MCF 10A (cell line): ENCODE data around the gene TCERG1. TPM values are rescaled to one million over a fixed set of nuclear protein-coding genes. Genes with fewer than 3 reads are reported as not detected.
A peak's percentile ranks its signal among the peaks of the same experiment; 100 is the strongest.

ENCODE experiments used
- BruUV-seq: library from RNA; stranded (reverse); fragments of 400-500 nt; replicated peaks from 2 replicates; lab custom pipeline; 2021; lab: Mats Ljungman, UMichigan
- CTCF ChIA-PET: fragments of 300-600 bp; sonication (Branson Sonifier 250); formaldehyde crosslinking; extraction: SDS; loops from one replicate; lab custom pipeline; 2021; ENCODE audit warnings: antibody characterized with exemption, inconsistent platforms; lab: Yijun Ruan, JAX
- POLR2A ChIA-PET: fragments of 300-600, 350-650 bp; sonication (Branson Sonifier 250); formaldehyde crosslinking; extraction: SDS; loops from one replicate; lab custom pipeline; 2020; ENCODE audit warnings: antibody characterized with exemption, inconsistent platforms; lab: Yijun Ruan, JAX
- DNase-seq: peaks from one replicate; pipeline ENCODE4 v3.0.0-alpha.2; 2018; ENCODE audit not compliant: unreplicated experiment
- H3K27ac Mint-ChIP-seq: one replicate; pipeline ENCODE4 v1.8.0; 2022; ENCODE audit warnings: mild to moderate bottlenecking, low read depth, mixed read lengths; ENCODE audit not compliant: unreplicated experiment
- H3K27me3 Mint-ChIP-seq: one replicate; pipeline ENCODE4 v1.8.0; 2022; ENCODE audit warnings: mixed read lengths; ENCODE audit not compliant: insufficient read depth, unreplicated experiment
- H3K36me3 Mint-ChIP-seq: one replicate; pipeline ENCODE4 v1.8.0; 2022; ENCODE audit warnings: mild to moderate bottlenecking, moderate library complexity, mixed read lengths; ENCODE audit not compliant: insufficient read depth, unreplicated experiment
- H3K4me1 Mint-ChIP-seq: one replicate; pipeline ENCODE4 v1.8.0; 2022; ENCODE audit warnings: mixed read lengths; ENCODE audit not compliant: insufficient read depth, unreplicated experiment
- H3K4me3 Mint-ChIP-seq: one replicate; pipeline ENCODE4 v1.8.0; 2022; ENCODE audit warnings: mild to moderate bottlenecking, moderate library complexity, mixed read lengths; ENCODE audit not compliant: unreplicated experiment
- H3K9me3 Mint-ChIP-seq: one replicate; pipeline ENCODE4 v1.8.0; 2022; ENCODE audit warnings: mixed read lengths; ENCODE audit not compliant: unreplicated experiment
- intact Hi-C: fragments of 100-400 bp; cut with micrococcal nuclease; formaldehyde crosslinking; loops from 2 replicates; pipeline ENCODE4 v1.14.1; 2022
- total RNA-seq: library from RNA; stranded (reverse); gene quantifications from 2 replicates; pipeline ENCODE4 v1.2.3, GENCODE V29; 2022
- TF ChIP-seq, protein P1 (sequence below): fragments of 200-600 bp; IDR thresholded peaks from one replicate; pipeline ENCODE4 v1.8.0; 2022; ENCODE audit warnings: antibody characterized with exemption, mild to moderate bottlenecking; ENCODE audit not compliant: unreplicated experiment

The TCERG1 gene
- total RNA-seq, 1 experiment from 2014 or later, result 134 TPM

DNA sequence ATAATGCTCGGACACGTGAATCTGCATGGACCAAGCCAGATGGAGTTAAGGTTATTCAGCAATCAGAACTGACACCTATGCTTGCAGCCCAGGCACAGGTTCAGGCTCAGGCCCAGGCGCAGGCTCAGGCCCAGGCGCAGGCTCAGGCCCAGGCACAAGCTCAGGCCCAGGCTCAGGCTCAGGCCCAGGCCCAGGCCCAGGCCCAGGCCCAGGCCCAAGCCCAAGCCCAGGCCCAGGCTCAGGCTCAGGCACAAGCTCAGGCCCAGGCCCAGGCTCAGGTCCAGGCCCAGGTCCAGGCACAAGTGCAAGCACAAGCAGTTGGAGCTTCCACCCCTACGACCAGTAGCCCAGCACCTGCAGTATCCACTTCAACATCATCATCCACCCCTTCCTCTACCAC is 11.8 kb downstream of the TCERG1 start:
- intact Hi-C loops, result no loop called here
- Mint-ChIP-seq H3K4me1 (peaks cover 25% of the 10 kb centered on the region), H3K27me3 (no peaks in the 10 kb centered on the region), H3K4me3 (no peak overlapping the region), H3K9me3 (no peaks in the 10 kb centered on the region), H3K36me3 (peaks cover 98% of the 10 kb centered on the region), H3K27ac (no peak overlapping the region)
- ChIA-PET POLR2A (interaction anchor here (1.3 to 1.8 kb wide), 2 partner anchors 9 to 11 kb away, joined by 3 to 4 read pairs; no protein-coding TSS in a partner anchor), CTCF (interaction anchor here (0.9 to 1.8 kb wide), 3 partner anchors 10 to 16 kb away, joined by 3 to 8 read pairs (median 5); partner anchors contain the start of gene TCERG1)
- DNase-seq, result no peak
- TF ChIP-seq, protein P1, sequence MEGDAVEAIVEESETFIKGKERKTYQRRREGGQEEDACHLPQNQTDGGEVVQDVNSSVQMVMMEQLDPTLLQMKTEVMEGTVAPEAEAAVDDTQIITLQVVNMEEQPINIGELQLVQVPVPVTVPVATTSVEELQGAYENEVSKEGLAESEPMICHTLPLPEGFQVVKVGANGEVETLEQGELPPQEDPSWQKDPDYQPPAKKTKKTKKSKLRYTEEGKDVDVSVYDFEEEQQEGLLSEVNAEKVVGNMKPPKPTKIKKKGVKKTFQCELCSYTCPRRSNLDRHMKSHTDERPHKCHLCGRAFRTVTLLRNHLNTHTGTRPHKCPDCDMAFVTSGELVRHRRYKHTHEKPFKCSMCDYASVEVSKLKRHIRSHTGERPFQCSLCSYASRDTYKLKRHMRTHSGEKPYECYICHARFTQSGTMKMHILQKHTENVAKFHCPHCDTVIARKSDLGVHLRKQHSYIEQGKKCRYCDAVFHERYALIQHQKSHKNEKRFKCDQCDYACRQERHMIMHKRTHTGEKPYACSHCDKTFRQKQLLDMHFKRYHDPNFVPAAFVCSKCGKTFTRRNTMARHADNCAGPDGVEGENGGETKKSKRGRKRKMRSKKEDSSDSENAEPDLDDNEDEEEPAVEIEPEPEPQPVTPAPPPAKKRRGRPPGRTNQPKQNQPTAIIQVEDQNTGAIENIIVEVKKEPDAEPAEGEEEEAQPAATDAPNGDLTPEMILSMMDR, result no peak
- BruUV-seq, result no TSS peak

- DNase-seq, result no peak
- H3K4me3 Mint-ChIP-seq, result no peak overlapping the region
- POLR2A ChIA-PET, result interaction anchor here (1.4 to 1.8 kb wide), 3 partner anchors 8 to 13 kb away, joined by 4 to 8 read pairs (median 6); no protein-coding TSS in a partner anchor
Observed at GRCh38 chr5:146461319-146461718, 14.2 kb downstream of the TCERG1 start.

DNA sequence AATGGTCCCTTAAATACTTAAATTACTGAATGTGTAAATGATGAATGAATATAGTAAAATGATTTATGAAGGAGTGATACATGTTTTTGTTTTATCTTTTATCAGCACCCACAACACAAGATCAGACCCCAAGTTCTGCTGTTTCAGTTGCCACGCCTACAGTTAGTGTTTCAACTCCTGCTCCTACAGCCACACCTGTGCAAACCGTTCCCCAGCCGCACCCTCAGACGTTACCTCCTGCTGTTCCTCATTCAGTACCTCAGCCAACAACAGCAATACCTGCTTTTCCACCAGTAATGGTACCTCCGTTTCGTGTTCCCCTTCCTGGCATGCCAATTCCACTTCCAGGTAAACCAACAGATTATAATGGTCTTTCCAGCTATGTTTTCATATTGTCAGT is 16.3 kb downstream of the TCERG1 start:
- Mint-ChIP-seq H3K9me3 (no peaks in the 10 kb centered on the region), H3K4me1 (peaks cover 37% of the 10 kb centered on the region), H3K4me3 (no peak overlapping the region), H3K27me3 (no peaks in the 10 kb centered on the region), H3K36me3 (peaks cover 90% of the 10 kb centered on the region), H3K27ac (peak overlapping the region; percentile 83)
- ChIA-PET CTCF (interaction anchor here (0.6 to 2.5 kb wide), 6 partner anchors 11 to 1323 kb away, joined by 3 to 14 read pairs (median 6); partner anchors contain the start of gene TCERG1), POLR2A (interaction anchor here (0.7 kb wide), 1 partner anchor 15 kb away, joined by 4 read pairs; no protein-coding TSS in a partner anchor)
- BruUV-seq, result no TSS peak
- TF ChIP-seq, protein P1, result no peak
- DNase-seq, result no peak
- intact Hi-C loops, result no loop called here

More at GRCh38 chr5:146461319-146461718, 14.2 kb downstream of the TCERG1 start:
- Mint-ChIP-seq H3K9me3 (no peaks in the 10 kb centered on the region), H3K27ac (peak overlapping the region; percentile 28), H3K4me1 (peaks cover 27% of the 10 kb centered on the region), H3K27me3 (no peaks in the 10 kb centered on the region), H3K36me3 (peaks cover 97% of the 10 kb centered on the region)
- CTCF ChIA-PET, result interaction anchor here (0.9 to 1.6 kb wide), 2 partner anchors 12 to 22 kb away, joined by 3 to 4 read pairs; no protein-coding TSS in a partner anchor
- TF ChIP-seq, protein P1, result no peak
- BruUV-seq, result no TSS peak
- intact Hi-C loops, result no loop called here

DNA sequence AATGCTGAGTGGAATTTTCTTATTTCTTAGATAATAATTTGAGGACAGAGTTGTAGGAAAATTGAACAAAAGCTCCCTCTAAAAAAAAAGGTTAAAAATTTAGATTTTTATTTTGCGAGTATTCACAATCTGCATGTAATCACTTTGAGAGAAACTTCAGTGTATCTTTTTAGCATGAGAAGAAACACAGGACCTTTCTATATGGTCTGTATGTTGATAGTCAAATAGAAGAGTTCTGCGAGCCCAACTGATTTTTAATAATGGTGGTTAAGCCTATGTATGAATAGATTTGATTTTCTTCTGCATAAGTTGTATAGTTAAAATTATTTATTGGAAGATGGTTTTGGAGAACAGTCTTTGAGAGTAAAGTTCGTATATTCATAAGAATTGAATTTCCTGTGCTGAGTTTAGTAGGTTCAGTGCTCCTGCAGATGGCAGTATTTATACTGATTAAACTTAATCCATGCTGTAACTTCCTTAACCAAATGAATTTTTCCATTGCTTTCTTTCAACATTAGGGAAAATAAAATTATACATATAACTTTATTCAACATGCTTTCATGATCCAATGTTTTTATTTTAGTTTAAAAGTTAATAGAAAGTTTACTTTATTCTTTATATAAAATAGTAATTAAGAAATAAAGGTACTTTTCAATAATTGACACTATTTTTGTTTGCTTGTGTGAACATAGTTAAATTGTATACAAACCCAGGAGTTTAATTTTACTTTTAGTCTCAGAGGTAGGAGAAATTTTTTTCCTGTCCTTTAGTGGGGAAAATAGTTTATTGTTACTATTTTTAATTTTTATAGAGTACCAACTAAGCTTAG is 19.6 kb downstream of the TCERG1 start:
- Mint-ChIP-seq H3K9me3 (no peaks in the 10 kb centered on the region), H3K4me3 (no peak overlapping the region), H3K36me3 (peaks cover 80% of the 10 kb centered on the region), H3K4me1 (peaks cover 28% of the 10 kb centered on the region), H3K27ac (no peak overlapping the region), H3K27me3 (no peaks in the 10 kb centered on the region)
- CTCF ChIA-PET, result interaction anchor here (0.6 to 3.4 kb wide), 22 partner anchors 9 to 1620 kb away, joined by 3 to 18 read pairs (median 4); no protein-coding TSS in a partner anchor
- intact Hi-C loops, result no loop called here
- POLR2A ChIA-PET, result interaction anchor here (1.4 to 1.5 kb wide), 2 partner anchors 13 to 20 kb away, joined by 3 to 4 read pairs; partner anchors contain the start of gene TCERG1
- DNase-seq, result peak; percentile 32
- BruUV-seq, result no TSS peak
- TF ChIP-seq, protein P1, result peak; percentile 46
